K562 (cell line): Measurements from ENCODE around the gene STK16. TPM values are rescaled to one million over a fixed set of nuclear protein-coding genes. Genes with fewer than 3 reads are reported as not detected.

Source experiments
- PML ChIP-seq: IDR thresholded peaks from 2 replicates; pipeline ENCODE4 v1.6.1; 2012; ENCODE audit warnings: low read length, inconsistent platforms
- ZNF311 ChIP-seq: fragments of 250-450 bp; sonication (Bioruptor Pico); IDR thresholded peaks from 2 replicates; pipeline ENCODE4 v1.4.0; 2020; ENCODE audit warnings: mild to moderate bottlenecking, moderate library complexity
- ZNF584 ChIP-seq: fragments of 200-800 bp; sonication (Bioruptor generic); IDR thresholded peaks from 2 replicates; pipeline ENCODE4 v1.6.1; 2016; ENCODE audit warnings: low read depth, mild to moderate bottlenecking, missing genetic modification characterization, missing compliant biosample characterization
- polyA plus RNA-seq, 8 experiments: library from polyadenylated mRNA; depleted of rRNA in 4 of 8; stranded (reverse) in 5 of 8; unstranded in 3 of 8; fragments of >200 nt; fragmentation: Nextera tagmentation in 2 of 8; fragmentation: Illumina TruSeq in 1 of 8; extraction: Ambion mirVana in 2 of 8; extraction: Trizol in 1 of 8; gene quantifications; 2 replicates each; pipeline versions ENCODE4 v1.2.1 to v1.2.3, GENCODE V29; 2011 to 2014; ENCODE audit warnings: inconsistent platforms in 1 of 8, missing spikeins in 1 of 8
- total RNA-seq, 7 experiments: library from RNA; depleted of rRNA in 6 of 7; stranded (reverse); fragments of >200 nt in 6 of 7; fragmentation: Illumina TruSeq in 2 of 7; extraction: Trizol in 2 of 7; gene quantifications; 2 replicates each; pipeline versions ENCODE4 v1.2.1 to v1.2.3, GENCODE V29; 2011 to 2021; ENCODE audit warnings: low replicate concordance in 1 of 7
- TF ChIP-seq, protein P1 (sequence below): fragments of 200-600 bp; sonication (generic); IDR thresholded peaks from one replicate; pipeline ENCODE4 v1.6.1; 2012; ENCODE audit warnings: mild to moderate bottlenecking, low read depth, low read length, inconsistent platforms
- TF ChIP-seq, protein P2 (sequence below): sonication (generic); formaldehyde crosslinking; IDR thresholded peaks from 2 replicates; pipeline ENCODE4 v1.8.0; 2022; ENCODE audit warnings: mild to moderate bottlenecking, missing genetic modification reagents, borderline replicate concordance

STK16 gene
- total and polyA plus RNA-seq, 9 of the 15 experiments (the other 6 are each of a cell fraction or from before 2014, with no cell fraction given), result 5.4 to 36.2 (median 17.8) TPM

- TF ChIP-seq, protein P1, sequence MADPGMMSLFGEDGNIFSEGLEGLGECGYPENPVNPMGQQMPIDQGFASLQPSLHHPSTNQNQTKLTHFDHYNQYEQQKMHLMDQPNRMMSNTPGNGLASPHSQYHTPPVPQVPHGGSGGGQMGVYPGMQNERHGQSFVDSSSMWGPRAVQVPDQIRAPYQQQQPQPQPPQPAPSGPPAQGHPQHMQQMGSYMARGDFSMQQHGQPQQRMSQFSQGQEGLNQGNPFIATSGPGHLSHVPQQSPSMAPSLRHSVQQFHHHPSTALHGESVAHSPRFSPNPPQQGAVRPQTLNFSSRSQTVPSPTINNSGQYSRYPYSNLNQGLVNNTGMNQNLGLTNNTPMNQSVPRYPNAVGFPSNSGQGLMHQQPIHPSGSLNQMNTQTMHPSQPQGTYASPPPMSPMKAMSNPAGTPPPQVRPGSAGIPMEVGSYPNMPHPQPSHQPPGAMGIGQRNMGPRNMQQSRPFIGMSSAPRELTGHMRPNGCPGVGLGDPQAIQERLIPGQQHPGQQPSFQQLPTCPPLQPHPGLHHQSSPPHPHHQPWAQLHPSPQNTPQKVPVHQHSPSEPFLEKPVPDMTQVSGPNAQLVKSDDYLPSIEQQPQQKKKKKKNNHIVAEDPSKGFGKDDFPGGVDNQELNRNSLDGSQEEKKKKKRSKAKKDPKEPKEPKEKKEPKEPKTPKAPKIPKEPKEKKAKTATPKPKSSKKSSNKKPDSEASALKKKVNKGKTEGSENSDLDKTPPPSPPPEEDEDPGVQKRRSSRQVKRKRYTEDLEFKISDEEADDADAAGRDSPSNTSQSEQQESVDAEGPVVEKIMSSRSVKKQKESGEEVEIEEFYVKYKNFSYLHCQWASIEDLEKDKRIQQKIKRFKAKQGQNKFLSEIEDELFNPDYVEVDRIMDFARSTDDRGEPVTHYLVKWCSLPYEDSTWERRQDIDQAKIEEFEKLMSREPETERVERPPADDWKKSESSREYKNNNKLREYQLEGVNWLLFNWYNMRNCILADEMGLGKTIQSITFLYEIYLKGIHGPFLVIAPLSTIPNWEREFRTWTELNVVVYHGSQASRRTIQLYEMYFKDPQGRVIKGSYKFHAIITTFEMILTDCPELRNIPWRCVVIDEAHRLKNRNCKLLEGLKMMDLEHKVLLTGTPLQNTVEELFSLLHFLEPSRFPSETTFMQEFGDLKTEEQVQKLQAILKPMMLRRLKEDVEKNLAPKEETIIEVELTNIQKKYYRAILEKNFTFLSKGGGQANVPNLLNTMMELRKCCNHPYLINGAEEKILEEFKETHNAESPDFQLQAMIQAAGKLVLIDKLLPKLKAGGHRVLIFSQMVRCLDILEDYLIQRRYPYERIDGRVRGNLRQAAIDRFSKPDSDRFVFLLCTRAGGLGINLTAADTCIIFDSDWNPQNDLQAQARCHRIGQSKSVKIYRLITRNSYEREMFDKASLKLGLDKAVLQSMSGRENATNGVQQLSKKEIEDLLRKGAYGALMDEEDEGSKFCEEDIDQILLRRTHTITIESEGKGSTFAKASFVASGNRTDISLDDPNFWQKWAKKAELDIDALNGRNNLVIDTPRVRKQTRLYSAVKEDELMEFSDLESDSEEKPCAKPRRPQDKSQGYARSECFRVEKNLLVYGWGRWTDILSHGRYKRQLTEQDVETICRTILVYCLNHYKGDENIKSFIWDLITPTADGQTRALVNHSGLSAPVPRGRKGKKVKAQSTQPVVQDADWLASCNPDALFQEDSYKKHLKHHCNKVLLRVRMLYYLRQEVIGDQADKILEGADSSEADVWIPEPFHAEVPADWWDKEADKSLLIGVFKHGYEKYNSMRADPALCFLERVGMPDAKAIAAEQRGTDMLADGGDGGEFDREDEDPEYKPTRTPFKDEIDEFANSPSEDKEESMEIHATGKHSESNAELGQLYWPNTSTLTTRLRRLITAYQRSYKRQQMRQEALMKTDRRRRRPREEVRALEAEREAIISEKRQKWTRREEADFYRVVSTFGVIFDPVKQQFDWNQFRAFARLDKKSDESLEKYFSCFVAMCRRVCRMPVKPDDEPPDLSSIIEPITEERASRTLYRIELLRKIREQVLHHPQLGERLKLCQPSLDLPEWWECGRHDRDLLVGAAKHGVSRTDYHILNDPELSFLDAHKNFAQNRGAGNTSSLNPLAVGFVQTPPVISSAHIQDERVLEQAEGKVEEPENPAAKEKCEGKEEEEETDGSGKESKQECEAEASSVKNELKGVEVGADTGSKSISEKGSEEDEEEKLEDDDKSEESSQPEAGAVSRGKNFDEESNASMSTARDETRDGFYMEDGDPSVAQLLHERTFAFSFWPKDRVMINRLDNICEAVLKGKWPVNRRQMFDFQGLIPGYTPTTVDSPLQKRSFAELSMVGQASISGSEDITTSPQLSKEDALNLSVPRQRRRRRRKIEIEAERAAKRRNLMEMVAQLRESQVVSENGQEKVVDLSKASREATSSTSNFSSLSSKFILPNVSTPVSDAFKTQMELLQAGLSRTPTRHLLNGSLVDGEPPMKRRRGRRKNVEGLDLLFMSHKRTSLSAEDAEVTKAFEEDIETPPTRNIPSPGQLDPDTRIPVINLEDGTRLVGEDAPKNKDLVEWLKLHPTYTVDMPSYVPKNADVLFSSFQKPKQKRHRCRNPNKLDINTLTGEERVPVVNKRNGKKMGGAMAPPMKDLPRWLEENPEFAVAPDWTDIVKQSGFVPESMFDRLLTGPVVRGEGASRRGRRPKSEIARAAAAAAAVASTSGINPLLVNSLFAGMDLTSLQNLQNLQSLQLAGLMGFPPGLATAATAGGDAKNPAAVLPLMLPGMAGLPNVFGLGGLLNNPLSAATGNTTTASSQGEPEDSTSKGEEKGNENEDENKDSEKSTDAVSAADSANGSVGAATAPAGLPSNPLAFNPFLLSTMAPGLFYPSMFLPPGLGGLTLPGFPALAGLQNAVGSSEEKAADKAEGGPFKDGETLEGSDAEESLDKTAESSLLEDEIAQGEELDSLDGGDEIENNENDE, result no peak
- peak; percentile 68; the same call in 1 of the 2 replicates for TF ChIP-seq PML
- TF ChIP-seq ZNF311 (CRISPR knock-in tag), result no peak
- TF ChIP-seq ZNF584 (CRISPR knock-in tag), result no peak
- TF ChIP-seq, protein P2, sequence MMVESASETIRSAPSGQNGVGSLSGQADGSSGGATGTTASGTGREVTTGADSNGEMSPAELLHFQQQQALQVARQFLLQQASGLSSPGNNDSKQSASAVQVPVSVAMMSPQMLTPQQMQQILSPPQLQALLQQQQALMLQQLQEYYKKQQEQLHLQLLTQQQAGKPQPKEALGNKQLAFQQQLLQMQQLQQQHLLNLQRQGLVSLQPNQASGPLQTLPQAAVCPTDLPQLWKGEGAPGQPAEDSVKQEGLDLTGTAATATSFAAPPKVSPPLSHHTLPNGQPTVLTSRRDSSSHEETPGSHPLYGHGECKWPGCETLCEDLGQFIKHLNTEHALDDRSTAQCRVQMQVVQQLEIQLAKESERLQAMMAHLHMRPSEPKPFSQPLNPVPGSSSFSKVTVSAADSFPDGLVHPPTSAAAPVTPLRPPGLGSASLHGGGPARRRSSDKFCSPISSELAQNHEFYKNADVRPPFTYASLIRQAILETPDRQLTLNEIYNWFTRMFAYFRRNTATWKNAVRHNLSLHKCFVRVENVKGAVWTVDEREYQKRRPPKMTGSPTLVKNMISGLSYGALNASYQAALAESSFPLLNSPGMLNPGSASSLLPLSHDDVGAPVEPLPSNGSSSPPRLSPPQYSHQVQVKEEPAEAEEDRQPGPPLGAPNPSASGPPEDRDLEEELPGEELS, result no peak
These were observed 38.7 kb upstream of the STK16 start, which contains the start of gene ZFAND2B (continued) for GRCh38 chr2:219206328-219207133.
